GM23338 (cell line): ENCODE data around the gene SARS2.

Source experiments
- CREB1 ChIP-seq: fragments of 250-450 bp; sonication (Bioruptor Pico); IDR thresholded peaks from 2 replicates; pipeline ENCODE4 v1.5.0; 2020; ENCODE audit warnings: low read depth, mild to moderate bottlenecking, moderate library complexity
- CTCF ChIP-seq, 2 experiments: fragments of 200-600 bp in 1 of 2; sonication (generic) in 1 of 2; conservative IDR thresholded peaks; 2 replicates each; pipeline versions ENCODE4 v1.5.1 to v1.6.1; 2016 to 2017; ENCODE audit warnings: antibody characterized with exemption in 2 of 2, low read depth in 2 of 2, mild to moderate bottlenecking in 2 of 2, moderate library complexity in 1 of 2
- ETS1 ChIP-seq: IDR thresholded peaks from 2 replicates; pipeline ENCODE4 v1.6.1; 2016; ENCODE audit warnings: antibody characterized with exemption
- EZH2 ChIP-seq: fragments of 200-600 bp; sonication (generic); IDR thresholded peaks from one replicate; pipeline ENCODE4 v1.8.0; 2017; ENCODE audit warnings: antibody characterized with exemption, mild to moderate bottlenecking, low read depth; ENCODE audit not compliant: unreplicated experiment
- EZH2phosphoT487 ChIP-seq: fragments of 200-600 bp; sonication (generic); IDR thresholded peaks from one replicate; pipeline ENCODE4 v1.8.1; 2018; ENCODE audit warnings: antibody characterized with exemption; ENCODE audit not compliant: unreplicated experiment
- JUNB ChIP-seq: IDR thresholded peaks from one replicate; pipeline ENCODE4 v1.6.1; 2016; ENCODE audit warnings: antibody characterized with exemption; ENCODE audit not compliant: unreplicated experiment
- NANOG ChIP-seq: IDR thresholded peaks from 2 replicates; pipeline ENCODE4 v1.6.1; 2016; ENCODE audit warnings: antibody characterized with exemption, borderline replicate concordance
- POLR2AphosphoS5 ChIP-seq: IDR thresholded peaks from 2 replicates; pipeline ENCODE4 v1.6.1; 2016; ENCODE audit warnings: antibody characterized with exemption, low read depth
- REST ChIP-seq: IDR thresholded peaks from one replicate; pipeline ENCODE4 v1.6.1; 2018; ENCODE audit warnings: antibody characterized with exemption; ENCODE audit not compliant: unreplicated experiment
- STAT1 ChIP-seq: IDR thresholded peaks from one replicate; pipeline ENCODE4 v1.6.1; 2016; ENCODE audit warnings: antibody characterized with exemption; ENCODE audit not compliant: unreplicated experiment
- ZNF114 ChIP-seq: fragments of 250-450 bp; sonication (Bioruptor Pico); IDR thresholded peaks from 2 replicates; pipeline ENCODE4 v1.5.0; 2020; ENCODE audit warnings: mild to moderate bottlenecking, moderate library complexity

GRCh38 chr19:38928391-38929001 lies 2.1 kb downstream of the SARS2 start:
- TF ChIP-seq CTCF (conservative IDR thresholded peaks at IDR 0.05; ENCODE audit: low read depth in 2 of 2) (no peak), EZH2phosphoT487 (no peak), JUNB (no peak), REST (no peak), POLR2AphosphoS5 (no peak), CREB1 (no peak), EZH2 (no peak), NANOG (no peak), STAT1 (no peak), ZNF114 (CRISPR knock-in tag) (no peak), ETS1 (no peak)
